Uterus (tissue), 2 donors: Measurements from ENCODE around the gene HOXD4.

Experiments
- POLR2A ChIP-seq, 2 donors: fragments of 450-650 bp; IDR thresholded peaks; one replicate each; pipeline ENCODE4 v1.6.1; 2016; ENCODE audit warnings: antibody characterized with exemption in 2 of 2, mild to moderate bottlenecking in 1 of 2, moderate library complexity in 1 of 2
- TF ChIP-seq, protein P1 (sequence below), 4 experiments: fragments of 200-600 bp in 2 of 4; fragments of 450-650 bp in 2 of 4; sonication (generic) in 2 of 4; IDR thresholded peaks; one replicate each; pipeline ENCODE4 v1.5.1; 2016 to 2019; ENCODE audit warnings: antibody characterized with exemption in 4 of 4, mild to moderate bottlenecking in 2 of 4, moderate library complexity in 1 of 4

DNA sequence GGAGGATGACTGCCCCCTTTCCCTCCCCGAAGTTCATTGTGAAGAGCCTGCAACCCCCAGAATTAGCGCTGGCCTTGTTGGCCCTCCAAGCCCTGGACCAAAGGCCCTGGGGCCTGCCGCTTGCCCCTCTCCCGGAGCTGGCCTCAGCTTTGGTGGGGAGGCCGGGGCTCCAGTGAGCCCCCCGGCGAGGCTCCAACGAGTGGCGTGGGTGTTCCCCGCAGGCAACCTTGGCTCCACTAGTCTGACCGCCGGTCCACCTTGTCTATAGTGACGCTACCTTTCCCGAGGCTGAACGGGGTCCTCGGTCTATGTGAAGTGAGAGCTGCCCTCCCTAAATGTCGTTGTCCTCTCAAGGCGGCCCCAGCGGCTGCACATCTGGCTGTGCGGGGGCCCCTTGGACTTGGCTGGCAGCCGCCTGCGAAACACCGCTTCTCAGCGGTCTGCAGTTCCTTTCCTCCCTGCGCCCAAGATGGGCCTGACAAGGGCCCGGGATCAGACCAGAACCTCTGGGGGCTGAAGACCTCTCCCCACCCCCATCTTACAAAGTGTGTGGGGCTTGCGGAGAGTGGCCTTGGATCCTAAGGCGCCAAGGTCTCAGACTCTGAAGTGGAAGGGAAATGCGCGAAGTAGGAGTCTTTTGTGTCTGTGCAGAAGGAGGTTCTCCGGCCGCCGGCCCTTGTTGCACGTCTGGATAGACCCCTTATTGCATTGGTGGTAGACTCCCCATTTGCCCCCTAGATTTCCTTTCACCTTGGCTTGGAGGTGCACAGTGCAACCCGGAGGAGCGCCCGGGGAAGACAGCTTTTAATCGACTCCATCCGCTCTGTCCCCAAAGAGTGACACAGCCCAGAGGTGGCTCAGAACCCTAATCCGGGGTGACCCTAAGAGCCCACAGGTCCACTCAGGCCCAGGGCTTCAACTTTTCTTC lies 38.7 kb upstream of the HOXD4 start:
- TF ChIP-seq, protein P1, sequence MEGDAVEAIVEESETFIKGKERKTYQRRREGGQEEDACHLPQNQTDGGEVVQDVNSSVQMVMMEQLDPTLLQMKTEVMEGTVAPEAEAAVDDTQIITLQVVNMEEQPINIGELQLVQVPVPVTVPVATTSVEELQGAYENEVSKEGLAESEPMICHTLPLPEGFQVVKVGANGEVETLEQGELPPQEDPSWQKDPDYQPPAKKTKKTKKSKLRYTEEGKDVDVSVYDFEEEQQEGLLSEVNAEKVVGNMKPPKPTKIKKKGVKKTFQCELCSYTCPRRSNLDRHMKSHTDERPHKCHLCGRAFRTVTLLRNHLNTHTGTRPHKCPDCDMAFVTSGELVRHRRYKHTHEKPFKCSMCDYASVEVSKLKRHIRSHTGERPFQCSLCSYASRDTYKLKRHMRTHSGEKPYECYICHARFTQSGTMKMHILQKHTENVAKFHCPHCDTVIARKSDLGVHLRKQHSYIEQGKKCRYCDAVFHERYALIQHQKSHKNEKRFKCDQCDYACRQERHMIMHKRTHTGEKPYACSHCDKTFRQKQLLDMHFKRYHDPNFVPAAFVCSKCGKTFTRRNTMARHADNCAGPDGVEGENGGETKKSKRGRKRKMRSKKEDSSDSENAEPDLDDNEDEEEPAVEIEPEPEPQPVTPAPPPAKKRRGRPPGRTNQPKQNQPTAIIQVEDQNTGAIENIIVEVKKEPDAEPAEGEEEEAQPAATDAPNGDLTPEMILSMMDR (IDR thresholded peaks at IDR 0.05), result no peak
- TF ChIP-seq POLR2A (IDR thresholded peaks at IDR 0.05), result no peak
